ENCODE results near the gene BLOC1S6. TPM values are rescaled to one million over a fixed set of nuclear protein-coding genes. Genes with fewer than 3 reads are reported as not detected.

Gene BLOC1S6
- total RNA-seq, 1 donor from 2014 or later, result 64.2 TPM

DNA sequence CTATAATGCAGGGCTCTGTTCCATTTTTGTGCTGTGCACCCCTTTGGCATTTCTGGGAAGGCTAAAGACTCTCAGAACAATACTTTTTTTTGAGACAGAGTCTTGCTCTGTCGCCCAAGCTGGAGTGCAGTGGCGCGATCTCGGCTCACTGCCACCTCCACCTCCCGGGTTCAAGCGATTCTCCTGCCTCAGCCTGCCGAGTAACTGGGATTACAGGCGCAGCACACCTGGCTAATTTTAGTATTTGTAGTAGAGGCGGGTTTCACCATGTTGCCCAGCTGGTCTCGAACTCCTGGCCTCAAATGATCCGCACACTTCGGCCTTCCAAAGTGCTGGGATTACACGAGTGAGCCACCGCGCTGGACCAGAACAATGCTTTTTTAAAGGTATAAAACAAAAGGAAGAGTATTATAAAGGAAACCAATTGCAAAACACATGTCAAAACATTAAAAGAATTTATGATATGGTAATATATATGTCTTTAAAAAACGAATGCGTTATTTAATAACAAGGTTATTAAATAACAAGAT, 48.6 kb downstream of the BLOC1S6 start:
- Histone ChIP-seq H3K79me2 (ENCODE audit: insufficient read depth, low read length) (no peaks in the 10 kb centered on the region), H4K20me1 (ENCODE audit: insufficient read depth, low read length) (no peaks in the 10 kb centered on the region), H3K4me1 (ENCODE audit: insufficient read depth, low read length) (peaks cover 39% of the 10 kb centered on the region), H3K4me3 (ENCODE audit: insufficient read depth, low read depth, low read length) (no peak overlapping the region), H3K27me3 (ENCODE audit: insufficient read depth, low read length) (peaks cover 2% of the 10 kb centered on the region), H3K4me2 (ENCODE audit: low read length) (peak overlapping the region; percentile 88), H3K36me3 (ENCODE audit: insufficient read depth, low read length) (no peaks in the 10 kb centered on the region), H3K27ac (ENCODE audit: low read depth, low read length) (no peak overlapping the region), H2AFZ (ENCODE audit: low read depth, low read length) (no peak overlapping the region), H3K9ac (ENCODE audit: low read length) (peak overlapping the region; percentile 65), H3K9me3 (ENCODE audit: insufficient read depth, low read depth, low read length) (no peaks in the 10 kb centered on the region)
- H3K9me3 Mint-ChIP-seq (ENCODE audit: unreplicated experiment), result peaks cover 3% of the 10 kb centered on the region
- DNase-seq (ENCODE audit: low read depth) (no peak), FAIRE-seq (no peak)
- H3K36me3 Mint-ChIP-seq (ENCODE audit: low read depth, unreplicated experiment), result no peaks in the 10 kb centered on the region
- peak overlapping the region; percentile 77 for H3K4me3 Mint-ChIP-seq (ENCODE audit: unreplicated experiment)
- TF ChIP-seq, protein P1, sequence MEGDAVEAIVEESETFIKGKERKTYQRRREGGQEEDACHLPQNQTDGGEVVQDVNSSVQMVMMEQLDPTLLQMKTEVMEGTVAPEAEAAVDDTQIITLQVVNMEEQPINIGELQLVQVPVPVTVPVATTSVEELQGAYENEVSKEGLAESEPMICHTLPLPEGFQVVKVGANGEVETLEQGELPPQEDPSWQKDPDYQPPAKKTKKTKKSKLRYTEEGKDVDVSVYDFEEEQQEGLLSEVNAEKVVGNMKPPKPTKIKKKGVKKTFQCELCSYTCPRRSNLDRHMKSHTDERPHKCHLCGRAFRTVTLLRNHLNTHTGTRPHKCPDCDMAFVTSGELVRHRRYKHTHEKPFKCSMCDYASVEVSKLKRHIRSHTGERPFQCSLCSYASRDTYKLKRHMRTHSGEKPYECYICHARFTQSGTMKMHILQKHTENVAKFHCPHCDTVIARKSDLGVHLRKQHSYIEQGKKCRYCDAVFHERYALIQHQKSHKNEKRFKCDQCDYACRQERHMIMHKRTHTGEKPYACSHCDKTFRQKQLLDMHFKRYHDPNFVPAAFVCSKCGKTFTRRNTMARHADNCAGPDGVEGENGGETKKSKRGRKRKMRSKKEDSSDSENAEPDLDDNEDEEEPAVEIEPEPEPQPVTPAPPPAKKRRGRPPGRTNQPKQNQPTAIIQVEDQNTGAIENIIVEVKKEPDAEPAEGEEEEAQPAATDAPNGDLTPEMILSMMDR (IDR thresholded peaks at IDR 0.05; ENCODE audit: insufficient read depth, low read depth, low read length), result no peak
- no peak for TF ChIP-seq EZH2 (IDR thresholded peaks at IDR 0.05; ENCODE audit: insufficient read depth, low read length)
- peaks cover 15% of the 10 kb centered on the region for H3K4me1 Mint-ChIP-seq (ENCODE audit: low read depth, unreplicated experiment)
- peaks cover 6% of the 10 kb centered on the region for H3K27me3 Mint-ChIP-seq (ENCODE audit: low read depth, unreplicated experiment)
- no peak overlapping the region for H3K27ac Mint-ChIP-seq (ENCODE audit: unreplicated experiment)

- H3K4me1 ChIP-seq (ENCODE audit: insufficient read depth, low read length), result peaks cover 42% of the 10 kb centered on the region
- H3K36me3 ChIP-seq (ENCODE audit: insufficient read depth, low read length), result no peaks in the 10 kb centered on the region
- H3K9me3 Mint-ChIP-seq (ENCODE audit: unreplicated experiment), result no peaks in the 10 kb centered on the region
- no peaks in the 10 kb centered on the region for H3K79me2 ChIP-seq (ENCODE audit: insufficient read depth, low read length)
- H3K4me3 ChIP-seq (ENCODE audit: insufficient read depth, low read depth, low read length), result no peak overlapping the region
- peaks cover 6% of the 10 kb centered on the region for H3K27me3 Mint-ChIP-seq (ENCODE audit: low read depth, unreplicated experiment)
- no peak overlapping the region for H3K4me3 Mint-ChIP-seq (ENCODE audit: unreplicated experiment)
- H3K27me3 ChIP-seq (ENCODE audit: insufficient read depth, low read length), result peaks cover 2% of the 10 kb centered on the region
- peak overlapping the region; percentile 31 for H3K27ac ChIP-seq (ENCODE audit: low read depth, low read length)
- peak overlapping the region; percentile 65 for H3K4me2 ChIP-seq (ENCODE audit: low read length)
- TF ChIP-seq, protein P1 (IDR thresholded peaks at IDR 0.05; ENCODE audit: insufficient read depth, low read depth, low read length), result no peak
- TF ChIP-seq EZH2 (IDR thresholded peaks at IDR 0.05; ENCODE audit: insufficient read depth, low read length), result no peak
- peak overlapping the region; percentile 47 for H3K27ac Mint-ChIP-seq (ENCODE audit: unreplicated experiment)
- H2AFZ ChIP-seq (ENCODE audit: low read depth, low read length), result peak overlapping the region; percentile 43
- peak overlapping the region; percentile 44 for H3K9ac ChIP-seq (ENCODE audit: low read length)
- DNase-seq (ENCODE audit: low read depth) (no peak), FAIRE-seq (no peak)
- no peaks in the 10 kb centered on the region for H3K36me3 Mint-ChIP-seq (ENCODE audit: low read depth, unreplicated experiment)
- no peaks in the 10 kb centered on the region for H3K9me3 ChIP-seq (ENCODE audit: insufficient read depth, low read depth, low read length)
- no peaks in the 10 kb centered on the region for H4K20me1 ChIP-seq (ENCODE audit: insufficient read depth, low read length)
- H3K4me1 Mint-ChIP-seq (ENCODE audit: low read depth, unreplicated experiment), result peaks cover 24% of the 10 kb centered on the region
These were observed 50.0 kb downstream of the BLOC1S6 start for GRCh38 chr15:45637141-45637540.

- H3K4me3 Mint-ChIP-seq (ENCODE audit: unreplicated experiment), result no peak overlapping the region
These were observed 50.4 kb downstream of the BLOC1S6 start for GRCh38 chr15:45637552-45638033.

More at GRCh38 chr15:45637552-45638033, 50.4 kb downstream of the BLOC1S6 start:
- Histone ChIP-seq H3K79me2 (ENCODE audit: insufficient read depth, low read length) (no peaks in the 10 kb centered on the region), H3K9ac (ENCODE audit: low read length) (peak overlapping the region; percentile 44), H3K36me3 (ENCODE audit: insufficient read depth, low read length) (no peaks in the 10 kb centered on the region), H3K4me1 (ENCODE audit: insufficient read depth, low read length) (peaks cover 46% of the 10 kb centered on the region), H3K4me3 (ENCODE audit: insufficient read depth, low read depth, low read length) (no peak overlapping the region), H3K9me3 (ENCODE audit: insufficient read depth, low read depth, low read length) (no peaks in the 10 kb centered on the region), H4K20me1 (ENCODE audit: insufficient read depth, low read length) (no peaks in the 10 kb centered on the region), H2AFZ (ENCODE audit: low read depth, low read length) (peak overlapping the region; percentile 43), H3K27ac (ENCODE audit: low read depth, low read length) (peak overlapping the region; percentile 31), H3K27me3 (ENCODE audit: insufficient read depth, low read length) (peaks cover 2% of the 10 kb centered on the region), H3K4me2 (ENCODE audit: low read length) (peak overlapping the region; percentile 65)
- H3K27ac Mint-ChIP-seq (ENCODE audit: unreplicated experiment), result peak overlapping the region; percentile 47
- no peaks in the 10 kb centered on the region for H3K36me3 Mint-ChIP-seq (ENCODE audit: low read depth, unreplicated experiment)
- H3K9me3 Mint-ChIP-seq (ENCODE audit: unreplicated experiment), result no peaks in the 10 kb centered on the region
- TF ChIP-seq EZH2 (IDR thresholded peaks at IDR 0.05; ENCODE audit: insufficient read depth, low read length), result no peak
- TF ChIP-seq, protein P1 (IDR thresholded peaks at IDR 0.05; ENCODE audit: insufficient read depth, low read depth, low read length), result no peak
- H3K4me1 Mint-ChIP-seq (ENCODE audit: low read depth, unreplicated experiment), result peaks cover 28% of the 10 kb centered on the region
- FAIRE-seq (no peak), DNase-seq (ENCODE audit: low read depth) (peak; percentile 82)
- peaks cover 4% of the 10 kb centered on the region for H3K27me3 Mint-ChIP-seq (ENCODE audit: low read depth, unreplicated experiment)
